IPS DF 4.7 (cell line): Measurements from ENCODE around the gene CDH4.
"Not testable (repeated sequence)": the region's sequence is repeated elsewhere in the genome, so short reads cannot be mapped to it uniquely, and the experiment has no call there.

Experiments
- DNase-seq: peaks from one replicate; pipeline ENCODE4 v3.0.0-alpha.2; 2013; ENCODE audit warnings: low spot score; ENCODE audit errors: extremely low read depth

The CDH4 gene

GRCh38 chr20:61979701-61980635 lies 727.9 kb downstream of the CDH4 start:
- no peak for DNase-seq

GRCh38 chr20:61980647-61981583 lies 728.9 kb downstream of the CDH4 start:
- no peak for DNase-seq

GRCh38 chr20:61981691-61982090 lies 729.6 kb downstream of the CDH4 start:
- DNase-seq: not testable (repeated sequence)

GRCh38 chr20:61982191-61982950 lies 730.3 kb downstream of the CDH4 start:
- no peak for DNase-seq

- no peak for DNase-seq
These were observed 730.9 kb downstream of the CDH4 start for GRCh38 chr20:61982951-61983315.

GRCh38 chr20:61983965-61984364 lies 731.9 kb downstream of the CDH4 start:
- no peak for DNase-seq

GRCh38 chr20:61984431-61984830 lies 732.4 kb downstream of the CDH4 start:
- not testable (repeated sequence) for DNase-seq

- no peak for DNase-seq
These were observed 733.0 kb downstream of the CDH4 start for GRCh38 chr20:61985096-61985495.

- DNase-seq: no peak
These were observed 734.8 kb downstream of the CDH4 start for GRCh38 chr20:61986762-61987321.

GRCh38 chr20:61988665-61989064 lies 736.6 kb downstream of the CDH4 start:
- no peak for DNase-seq

- DNase-seq: no peak
These were observed 737.7 kb downstream of the CDH4 start for GRCh38 chr20:61989741-61990140.
